ENCODE measurements around the gene CASK. TPM values are rescaled to one million over a fixed set of nuclear protein-coding genes. Genes with fewer than 3 reads are reported as not detected.

The CASK gene
- total RNA-seq, 1 experiment from 2014 or later, result 33.5 TPM

DNA sequence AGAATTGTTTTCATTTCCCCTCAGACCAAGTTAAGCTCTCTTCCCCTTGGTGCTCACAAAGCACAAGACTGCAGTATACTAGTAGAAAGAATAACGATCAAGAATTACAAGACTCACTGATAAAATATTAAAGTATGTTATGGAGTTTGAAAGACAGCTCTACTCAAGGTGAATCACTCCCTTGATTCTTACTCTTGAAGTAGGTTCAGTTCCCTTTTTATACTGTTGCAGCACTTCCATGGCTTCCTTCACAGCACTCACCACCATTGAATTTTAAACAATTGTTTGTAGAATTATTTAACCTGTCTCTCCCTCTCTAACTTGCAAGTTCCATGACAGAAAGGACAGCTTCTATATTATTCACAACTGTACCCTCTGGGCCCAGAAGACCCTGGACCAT, 42.2 kb downstream of the CASK start:
- in situ Hi-C loops (cut with HindIII; ENCODE audit: low pct_unique_long_range_greater_than_20kb, low sequenced_read_pairs) (no loop called here), intact Hi-C loops (cut with micrococcal nuclease; ENCODE audit: unreplicated experiment) (no loop called here)
- CTCF ChIA-PET, result no interaction called here
- DNase-seq (ENCODE audit: low read depth, low spot score) (no peak), ATAC-seq (no peak)
- Histone ChIP-seq H3K4me3 (ENCODE audit: low read depth in 2 of 2, low read length in 2 of 2) (no peak overlapping the region), H3K27me3 (ENCODE audit: control insufficient read depth, insufficient read depth, low read length) (no peaks in the 10 kb centered on the region), H3K9me3 (ENCODE audit: control insufficient read depth, insufficient read depth, low read depth, low read length) (no peaks in the 10 kb centered on the region), H3K27ac (ENCODE audit: low read length) (no peak overlapping the region), H3K4me1 (ENCODE audit: control insufficient read depth, insufficient read depth, low read length) (no peaks in the 10 kb centered on the region), H3K36me3 (ENCODE audit: control insufficient read depth, insufficient read depth, low read length) (no peaks in the 10 kb centered on the region)
- BruUV-seq (replicated peaks), result no TSS peak
- TF ChIP-seq TCF7L2 (IDR thresholded peaks at IDR 0.05; ENCODE audit: low read depth, low read length), result no peak
- TF ChIP-seq, protein P1, sequence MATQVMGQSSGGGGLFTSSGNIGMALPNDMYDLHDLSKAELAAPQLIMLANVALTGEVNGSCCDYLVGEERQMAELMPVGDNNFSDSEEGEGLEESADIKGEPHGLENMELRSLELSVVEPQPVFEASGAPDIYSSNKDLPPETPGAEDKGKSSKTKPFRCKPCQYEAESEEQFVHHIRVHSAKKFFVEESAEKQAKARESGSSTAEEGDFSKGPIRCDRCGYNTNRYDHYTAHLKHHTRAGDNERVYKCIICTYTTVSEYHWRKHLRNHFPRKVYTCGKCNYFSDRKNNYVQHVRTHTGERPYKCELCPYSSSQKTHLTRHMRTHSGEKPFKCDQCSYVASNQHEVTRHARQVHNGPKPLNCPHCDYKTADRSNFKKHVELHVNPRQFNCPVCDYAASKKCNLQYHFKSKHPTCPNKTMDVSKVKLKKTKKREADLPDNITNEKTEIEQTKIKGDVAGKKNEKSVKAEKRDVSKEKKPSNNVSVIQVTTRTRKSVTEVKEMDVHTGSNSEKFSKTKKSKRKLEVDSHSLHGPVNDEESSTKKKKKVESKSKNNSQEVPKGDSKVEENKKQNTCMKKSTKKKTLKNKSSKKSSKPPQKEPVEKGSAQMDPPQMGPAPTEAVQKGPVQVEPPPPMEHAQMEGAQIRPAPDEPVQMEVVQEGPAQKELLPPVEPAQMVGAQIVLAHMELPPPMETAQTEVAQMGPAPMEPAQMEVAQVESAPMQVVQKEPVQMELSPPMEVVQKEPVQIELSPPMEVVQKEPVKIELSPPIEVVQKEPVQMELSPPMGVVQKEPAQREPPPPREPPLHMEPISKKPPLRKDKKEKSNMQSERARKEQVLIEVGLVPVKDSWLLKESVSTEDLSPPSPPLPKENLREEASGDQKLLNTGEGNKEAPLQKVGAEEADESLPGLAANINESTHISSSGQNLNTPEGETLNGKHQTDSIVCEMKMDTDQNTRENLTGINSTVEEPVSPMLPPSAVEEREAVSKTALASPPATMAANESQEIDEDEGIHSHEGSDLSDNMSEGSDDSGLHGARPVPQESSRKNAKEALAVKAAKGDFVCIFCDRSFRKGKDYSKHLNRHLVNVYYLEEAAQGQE (IDR thresholded peaks at IDR 0.05; ENCODE audit: insufficient read depth in 1 of 2, low read depth in 2 of 2, low read length in 1 of 2), result no peak
- TF ChIP-seq, protein P2, sequence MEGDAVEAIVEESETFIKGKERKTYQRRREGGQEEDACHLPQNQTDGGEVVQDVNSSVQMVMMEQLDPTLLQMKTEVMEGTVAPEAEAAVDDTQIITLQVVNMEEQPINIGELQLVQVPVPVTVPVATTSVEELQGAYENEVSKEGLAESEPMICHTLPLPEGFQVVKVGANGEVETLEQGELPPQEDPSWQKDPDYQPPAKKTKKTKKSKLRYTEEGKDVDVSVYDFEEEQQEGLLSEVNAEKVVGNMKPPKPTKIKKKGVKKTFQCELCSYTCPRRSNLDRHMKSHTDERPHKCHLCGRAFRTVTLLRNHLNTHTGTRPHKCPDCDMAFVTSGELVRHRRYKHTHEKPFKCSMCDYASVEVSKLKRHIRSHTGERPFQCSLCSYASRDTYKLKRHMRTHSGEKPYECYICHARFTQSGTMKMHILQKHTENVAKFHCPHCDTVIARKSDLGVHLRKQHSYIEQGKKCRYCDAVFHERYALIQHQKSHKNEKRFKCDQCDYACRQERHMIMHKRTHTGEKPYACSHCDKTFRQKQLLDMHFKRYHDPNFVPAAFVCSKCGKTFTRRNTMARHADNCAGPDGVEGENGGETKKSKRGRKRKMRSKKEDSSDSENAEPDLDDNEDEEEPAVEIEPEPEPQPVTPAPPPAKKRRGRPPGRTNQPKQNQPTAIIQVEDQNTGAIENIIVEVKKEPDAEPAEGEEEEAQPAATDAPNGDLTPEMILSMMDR (IDR thresholded peaks at IDR 0.05), result no peak
- TF ChIP-seq SIN3A (IDR thresholded peaks at IDR 0.05; ENCODE audit: borderline replicate concordance, insufficient read depth, low read depth, low read length), result no peak
- no peak for TF ChIP-seq POLR2AphosphoS5 (IDR thresholded peaks at IDR 0.05; ENCODE audit: low read depth, low read length)
- POLR2A ChIA-PET, result no interaction called here

DNA sequence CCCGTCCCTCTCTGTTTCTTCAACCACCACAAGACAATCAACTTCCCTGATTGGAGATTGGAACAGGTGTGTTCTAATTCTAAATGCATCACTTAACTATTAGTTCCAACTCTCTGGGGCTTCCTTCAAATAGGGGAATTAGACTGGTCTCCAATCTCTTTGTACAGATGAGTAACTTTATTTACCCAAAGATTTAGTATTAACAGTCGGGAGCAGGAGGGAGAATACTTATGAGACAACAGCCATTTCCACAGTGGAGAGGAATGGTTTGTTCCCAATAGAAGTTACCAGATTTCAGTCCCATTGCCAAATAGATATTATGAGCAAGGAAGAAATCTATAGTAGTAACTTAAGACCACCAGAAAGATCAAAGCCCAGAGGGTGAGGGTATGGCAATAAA, 46.2 kb downstream of the CASK start:
- no peaks in the 10 kb centered on the region for H3K36me3 ChIP-seq (ENCODE audit: control insufficient read depth, insufficient read depth, low read length)
- no TSS peak for BruUV-seq (replicated peaks)
- ATAC-seq, result no peak
- H3K27ac ChIP-seq (ENCODE audit: low read length), result no peak overlapping the region
- POLR2A ChIA-PET, result no interaction called here
- H3K27me3 ChIP-seq (ENCODE audit: control insufficient read depth, insufficient read depth, low read length), result no peaks in the 10 kb centered on the region
- in situ Hi-C loops (cut with HindIII; ENCODE audit: low pct_unique_long_range_greater_than_20kb, low sequenced_read_pairs) (no loop called here), intact Hi-C loops (cut with micrococcal nuclease; ENCODE audit: unreplicated experiment) (no loop called here)
- no peaks in the 10 kb centered on the region for H3K4me1 ChIP-seq (ENCODE audit: control insufficient read depth, insufficient read depth, low read length)
- no peak for DNase-seq (ENCODE audit: low read depth, low spot score)
- H3K4me3 ChIP-seq (ENCODE audit: low read depth in 2 of 2, low read length in 2 of 2), result no peak overlapping the region
- H3K9me3 ChIP-seq (ENCODE audit: control insufficient read depth, insufficient read depth, low read depth, low read length), result no peaks in the 10 kb centered on the region
- CTCF ChIA-PET, result no interaction called here
- TF ChIP-seq, protein P1 (IDR thresholded peaks at IDR 0.05; ENCODE audit: insufficient read depth in 1 of 2, low read depth in 2 of 2, low read length in 1 of 2), result no peak
- TF ChIP-seq, protein P2 (IDR thresholded peaks at IDR 0.05), result no peak
- TF ChIP-seq TCF7L2 (IDR thresholded peaks at IDR 0.05; ENCODE audit: low read depth, low read length) (no peak), SIN3A (IDR thresholded peaks at IDR 0.05; ENCODE audit: borderline replicate concordance, insufficient read depth, low read depth, low read length) (no peak), POLR2AphosphoS5 (IDR thresholded peaks at IDR 0.05; ENCODE audit: low read depth, low read length) (no peak)

Data from Panc1 (cell line).